Stimulated activated CD4-positive, alpha-beta T cell treated with anti-CD3 and anti-CD28 coated beads, Interleukin-1b, Interleukin-23, amount 100 ng/mL, for 4 hours (primary cell): ENCODE data around the gene CCDC87.

Source experiments
- DNase-seq, 2 donors: peaks; one replicate each; pipeline ENCODE4 v3.0.0-alpha.2; 2020; ENCODE audit warnings: low read depth in 2 of 2

CCDC87 gene

DNA sequence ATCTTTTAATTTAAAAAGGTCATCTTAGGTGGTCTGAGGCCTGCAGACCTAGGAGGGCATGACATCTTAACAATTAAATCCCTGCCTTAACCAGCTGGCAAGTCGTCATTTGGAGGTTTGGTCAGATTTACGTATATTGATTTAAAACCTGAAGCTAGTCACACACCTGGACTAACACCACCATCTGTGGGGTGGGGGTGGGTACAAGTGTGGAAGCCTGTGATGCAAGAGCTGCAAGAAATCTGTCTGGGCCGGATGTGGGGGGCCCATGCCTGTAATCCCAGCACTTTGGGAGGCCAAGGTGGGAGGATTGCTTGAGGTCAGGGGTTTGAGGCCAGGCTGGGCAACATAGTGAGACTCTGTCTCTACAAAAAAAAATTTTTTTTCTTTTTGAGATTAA, 11.6 kb downstream of the CCDC87 start:
- no peak for DNase-seq

DNA sequence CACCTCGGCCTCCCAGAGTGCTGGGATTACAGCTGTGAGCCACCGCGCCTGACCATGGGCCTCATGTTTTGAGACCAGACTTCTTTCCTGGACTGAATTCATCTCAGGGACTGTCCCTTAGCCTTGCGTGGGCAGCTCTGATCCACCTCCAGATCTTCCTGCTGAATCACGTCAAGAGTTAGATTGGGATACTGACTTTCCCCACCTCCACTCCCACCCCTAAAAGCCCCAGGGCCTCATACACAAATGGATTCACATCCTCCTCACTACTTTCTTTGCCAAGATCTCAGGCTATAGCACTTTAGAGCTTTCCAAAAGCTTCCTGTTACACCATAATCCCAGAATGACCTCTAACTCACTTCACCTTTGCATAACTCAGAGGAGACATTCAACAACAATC, 12.1 kb downstream of the CCDC87 start:
- DNase-seq = no peak

DNA sequence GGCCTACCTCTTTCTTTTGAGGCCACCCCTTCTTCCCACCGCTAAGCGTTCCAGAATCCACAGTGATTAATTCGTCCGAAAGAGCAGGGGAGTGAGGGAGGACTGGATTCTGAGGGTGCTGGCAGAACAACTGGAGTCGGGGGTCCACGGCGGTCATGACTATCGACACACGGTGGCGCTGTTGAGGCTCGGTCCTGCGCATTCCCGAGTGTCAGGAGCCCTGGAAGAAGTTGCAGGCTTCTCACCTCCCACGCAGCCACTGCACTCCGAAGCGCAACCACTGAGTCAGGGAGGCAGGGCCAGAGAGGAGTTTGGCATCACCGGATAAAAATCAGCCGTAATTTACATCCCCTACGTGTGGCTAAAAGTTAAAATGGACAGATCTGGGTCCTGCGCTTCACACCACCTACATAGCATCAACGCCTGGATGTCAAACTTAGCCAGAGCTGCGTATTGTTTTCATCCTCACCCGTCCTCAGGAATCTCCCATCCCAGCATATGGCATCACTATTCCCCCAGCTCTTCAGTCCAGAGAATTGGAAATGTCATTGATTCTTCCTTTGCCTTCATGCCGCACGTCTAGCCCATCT, 13.8 kb downstream of the CCDC87 start:
- peak; percentile 76 to 83 for DNase-seq

DNA sequence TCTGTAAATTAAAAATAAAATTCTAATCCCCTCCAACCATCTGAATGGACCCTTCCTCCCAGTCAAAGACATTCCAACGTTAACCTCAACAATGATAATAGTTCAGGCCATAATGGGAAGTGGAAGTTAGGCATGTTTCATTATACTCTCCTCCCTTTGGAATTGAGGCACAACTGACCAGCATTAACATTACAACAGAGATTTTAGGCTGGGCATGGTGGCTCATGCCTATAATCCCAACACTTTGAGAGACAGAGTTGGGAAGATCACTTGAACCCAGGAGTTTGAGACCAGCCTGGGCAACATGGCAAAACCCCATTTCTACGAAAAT, 22.0 kb downstream of the CCDC87 start:
- no peak for DNase-seq

DNA sequence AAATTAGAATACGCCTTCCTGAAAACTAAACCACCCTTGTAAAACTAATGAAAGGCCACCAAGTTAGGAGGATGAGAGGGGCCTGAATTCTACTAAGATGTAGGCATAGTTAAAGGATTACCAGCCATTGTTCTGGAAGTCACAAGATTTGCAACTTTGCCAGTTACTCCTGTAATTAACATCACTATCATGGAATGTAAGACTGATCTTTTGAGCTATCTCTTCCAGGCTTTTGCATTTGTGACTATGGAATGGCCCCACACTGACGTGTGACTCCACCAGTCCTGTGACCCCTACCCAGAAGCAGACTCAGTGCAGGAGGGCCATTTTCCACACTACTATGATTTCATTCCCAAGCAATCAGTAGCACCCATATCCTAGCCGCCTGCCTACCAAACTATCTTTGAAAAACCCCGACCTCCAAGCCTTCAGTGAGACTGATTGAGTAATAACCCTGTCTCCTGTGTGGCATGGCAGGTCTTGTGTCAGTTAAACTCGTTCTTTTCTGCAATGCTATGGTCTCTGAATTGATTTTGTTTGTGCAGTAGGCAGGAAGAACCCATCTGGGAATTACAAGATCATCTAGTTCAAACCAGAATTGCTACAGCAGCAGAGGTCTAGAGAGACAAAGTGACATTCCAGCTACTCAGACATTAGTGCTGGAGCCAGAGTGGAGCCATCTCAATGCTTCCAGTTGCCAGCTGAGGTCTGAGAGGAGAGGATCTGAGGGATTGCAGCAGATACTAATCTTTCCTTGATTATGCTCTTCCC, 22.6 kb downstream of the CCDC87 start:
- DNase-seq = no peak

DNA sequence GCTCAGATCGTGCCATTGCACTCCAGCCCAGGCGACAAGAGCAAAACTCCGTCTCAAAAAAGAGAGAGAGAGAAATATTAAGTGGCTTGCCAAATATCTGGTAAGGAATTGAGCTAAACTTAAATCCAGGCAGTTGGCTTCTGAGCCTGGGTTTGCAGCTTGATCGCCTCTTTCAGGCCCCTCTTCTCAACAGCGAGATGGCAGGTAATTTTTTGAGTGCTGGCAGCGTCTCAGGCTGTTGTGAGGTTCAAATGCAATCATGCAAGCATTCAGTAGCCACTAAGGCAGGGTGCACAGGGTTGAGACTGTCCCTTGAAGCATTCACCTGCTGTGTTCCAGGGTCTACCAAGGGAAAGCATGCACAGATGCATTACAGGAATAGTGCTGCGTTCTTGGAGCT, 23.8 kb downstream of the CCDC87 start:
- DNase-seq = no peak

DNA sequence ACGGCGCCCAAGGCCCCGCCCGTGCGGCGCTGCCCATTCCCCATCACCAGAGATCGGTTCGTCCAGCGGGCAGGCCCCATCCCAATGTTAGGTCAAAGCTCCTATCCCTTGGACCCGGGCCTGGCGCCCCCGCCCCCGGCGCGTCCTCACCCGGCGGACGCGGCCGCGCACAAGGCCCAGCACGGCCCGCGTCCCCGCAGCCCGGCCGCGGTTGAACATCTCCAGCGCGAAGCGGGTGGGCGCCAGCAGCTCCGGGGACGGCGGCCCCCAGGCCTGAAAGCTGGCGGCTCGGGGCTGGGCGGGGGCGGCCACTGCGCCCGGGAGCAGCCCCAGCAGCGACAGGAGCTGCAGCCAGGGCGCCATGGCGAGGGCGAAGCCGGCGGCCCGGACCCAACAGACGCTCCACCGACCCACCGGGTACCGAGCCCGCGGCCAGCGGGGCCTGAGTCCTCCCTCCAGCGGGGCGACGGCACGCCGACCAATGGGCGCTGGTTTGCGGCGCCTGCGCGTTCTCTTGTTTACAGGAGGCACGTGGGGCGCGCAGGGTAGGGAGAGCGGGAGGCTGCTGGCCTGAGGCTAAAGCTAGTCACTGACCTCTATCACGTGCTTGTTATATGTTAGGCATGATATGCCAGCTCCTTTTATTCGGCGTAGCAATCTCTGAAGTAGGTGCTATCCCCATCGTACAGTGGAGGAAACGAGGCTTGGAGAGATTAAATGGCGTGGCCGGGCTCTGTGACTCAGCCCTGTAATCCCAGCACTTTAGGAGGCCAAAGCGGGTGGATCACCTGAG, 24.5 kb downstream of the CCDC87 start, which contains the start of gene CTSF:
TSS of gene CTSF (minus strand) at position 483 of the 793 bp plus-strand sequence. CDS start at position 363, 120 bp downstream.
- peak; percentile 55 to 67 for DNase-seq

DNA sequence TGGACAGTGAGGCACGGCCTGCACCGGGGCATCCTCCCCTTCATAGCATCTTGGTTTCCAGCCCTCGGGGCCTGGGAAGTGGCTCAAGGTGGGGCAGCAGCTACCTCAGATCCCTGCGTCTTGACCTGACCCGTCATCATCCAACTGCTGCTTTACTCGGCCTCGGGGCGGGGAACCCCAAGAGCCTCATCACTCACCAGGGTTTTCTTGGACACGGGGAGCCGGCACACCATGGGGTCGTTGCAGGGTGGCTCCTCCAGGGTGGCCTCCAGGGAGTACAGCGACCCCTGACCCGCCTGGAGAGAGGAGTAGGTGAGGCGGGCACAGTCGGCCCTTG, 25.1 kb downstream of the CCDC87 start:
- no peak for DNase-seq

DNA sequence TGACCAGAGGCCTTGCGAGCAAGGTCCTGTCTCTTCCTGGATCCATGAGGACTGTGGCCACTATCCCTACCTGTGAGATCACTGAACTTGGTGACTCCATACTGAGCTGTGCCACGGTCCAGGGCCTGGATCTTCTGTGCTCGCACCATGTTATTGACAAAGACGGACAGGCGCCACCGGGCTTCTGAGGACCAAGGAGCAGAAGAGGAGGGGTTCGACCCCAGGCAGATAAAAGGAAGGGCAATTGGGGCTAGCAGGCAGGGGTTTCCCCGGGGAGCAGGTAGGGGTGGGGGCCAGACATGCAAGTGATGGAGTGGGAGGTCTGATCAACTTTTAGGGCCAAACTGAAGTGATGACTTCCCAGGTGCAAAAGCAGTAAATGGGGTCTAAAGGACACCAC, 26.6 kb downstream of the CCDC87 start:
- no peak for DNase-seq

DNA sequence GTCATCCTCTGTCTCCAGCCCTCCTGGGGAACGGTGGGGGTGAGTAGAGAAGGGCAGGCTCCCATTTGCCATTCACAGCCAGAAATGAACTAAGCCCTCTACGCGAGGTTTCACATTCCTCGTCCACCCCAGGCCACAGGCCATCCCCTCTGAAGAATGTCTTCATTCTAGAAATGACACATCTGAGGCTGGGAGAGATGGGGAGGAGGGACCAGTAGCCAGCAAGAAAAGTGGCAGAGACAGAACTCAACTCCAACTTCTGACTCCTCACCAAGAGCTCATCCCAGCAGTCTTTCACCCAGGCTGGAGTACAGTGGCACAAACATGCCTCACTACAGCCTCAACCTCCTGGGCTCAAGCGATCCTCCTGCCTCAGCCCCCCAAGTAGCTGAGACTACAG, 27.9 kb downstream of the CCDC87 start:
- no peak for DNase-seq

DNA sequence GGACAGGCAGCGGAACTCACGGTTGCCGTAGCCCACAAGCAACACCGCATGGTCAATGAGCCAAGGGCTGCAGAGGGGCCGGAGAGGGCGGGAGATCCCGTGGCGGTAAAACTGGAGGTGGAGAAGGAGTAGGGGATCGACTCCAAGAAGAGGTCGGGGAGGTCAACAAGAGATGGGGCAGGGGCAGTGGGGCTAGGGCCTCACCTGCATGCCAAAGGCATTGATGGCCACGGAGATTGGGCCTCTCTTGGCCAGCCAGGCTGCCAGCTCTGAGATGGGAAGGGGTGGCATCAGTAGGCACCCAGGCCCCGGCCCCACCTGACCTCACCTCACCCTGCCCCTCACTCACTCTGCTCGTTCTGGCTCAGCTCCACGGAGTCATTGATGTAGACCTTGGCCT, 28.3 kb downstream of the CCDC87 start:
- no peak for DNase-seq

DNA sequence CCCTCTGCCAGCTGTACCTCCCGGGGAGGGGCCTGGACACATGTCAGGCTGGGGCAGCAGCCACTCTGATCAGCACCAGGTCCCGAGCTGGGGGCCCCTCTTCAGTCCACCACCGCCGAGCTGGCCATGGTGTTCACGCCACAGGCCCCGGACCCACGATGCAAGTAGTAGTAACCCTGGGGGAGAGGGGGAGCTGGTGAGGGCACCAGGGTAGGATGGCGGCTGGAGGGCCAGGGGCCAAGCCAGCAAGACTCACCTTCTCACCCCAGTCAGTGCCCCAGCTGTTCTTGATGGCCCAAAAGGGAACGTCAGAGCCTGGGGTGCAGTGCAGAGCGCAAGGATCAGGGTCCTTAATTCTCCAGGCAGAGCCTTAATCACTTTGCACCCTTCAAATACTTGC, 29.0 kb downstream of the CCDC87 start:
- DNase-seq = no peak

DNA sequence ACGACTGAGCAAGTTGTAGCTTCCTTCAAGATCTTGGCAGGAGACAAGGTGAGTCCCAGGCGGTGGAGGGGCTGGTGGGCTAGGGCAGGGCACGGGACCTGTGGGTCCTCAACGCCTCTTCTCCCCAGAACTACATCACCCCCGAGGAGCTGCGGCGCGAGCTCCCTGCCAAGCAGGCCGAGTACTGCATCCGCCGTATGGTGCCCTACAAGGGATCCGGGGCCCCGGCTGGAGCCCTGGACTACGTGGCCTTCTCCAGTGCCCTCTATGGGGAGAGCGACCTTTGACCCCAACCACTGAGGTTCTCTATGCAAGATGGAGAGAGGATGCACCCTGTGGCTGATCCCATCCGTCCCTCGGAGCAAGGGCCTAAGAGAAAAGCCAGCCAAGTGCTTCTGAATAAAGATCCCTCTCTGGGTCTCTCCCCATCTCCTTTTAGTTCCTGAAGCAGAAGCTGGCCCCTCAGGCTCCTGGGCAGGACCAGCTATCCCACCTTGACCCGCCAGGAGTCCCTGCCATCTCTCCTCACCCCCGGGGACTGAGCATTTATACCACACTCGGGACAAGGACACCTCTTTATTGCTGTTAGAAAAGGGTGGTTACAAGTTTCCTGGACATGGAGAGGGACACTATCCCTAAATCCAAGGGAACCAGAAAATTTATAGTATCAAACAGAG, 29.8 kb downstream of the CCDC87 start:
- DNase-seq = no peak

DNA sequence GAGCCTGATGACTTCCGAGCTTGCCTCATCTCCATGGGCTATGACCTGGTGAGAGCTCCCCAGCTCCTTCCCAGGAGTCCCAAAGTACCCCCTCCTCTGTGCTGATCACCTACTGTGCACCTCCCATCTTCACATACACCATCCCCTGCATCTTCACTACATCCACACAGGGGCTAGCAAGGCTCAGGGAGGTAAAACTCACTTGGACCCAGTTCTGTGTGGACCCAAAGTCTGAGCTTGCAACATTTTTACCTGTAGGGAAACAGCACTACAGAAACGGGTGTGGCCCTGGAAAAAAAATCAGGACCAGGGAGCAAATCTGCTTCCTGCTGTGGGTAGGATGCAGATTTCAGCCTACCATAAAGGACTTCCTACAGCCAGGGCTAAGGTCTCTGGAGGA, 30.6 kb downstream of the CCDC87 start:
- no peak for DNase-seq

DNA sequence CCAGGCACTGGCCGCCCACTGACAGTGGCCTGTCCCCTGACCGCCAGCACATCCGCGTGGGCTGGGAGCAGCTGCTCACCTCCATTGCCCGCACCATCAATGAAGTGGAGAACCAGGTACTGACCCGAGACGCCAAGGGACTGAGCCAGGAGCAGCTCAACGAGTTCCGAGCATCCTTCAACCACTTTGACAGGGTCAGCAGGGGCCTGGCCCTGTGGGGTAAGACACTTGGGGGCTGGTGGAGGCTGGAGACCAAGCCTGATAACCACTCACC, 31.0 kb downstream of the CCDC87 start:
- no peak for DNase-seq

DNA sequence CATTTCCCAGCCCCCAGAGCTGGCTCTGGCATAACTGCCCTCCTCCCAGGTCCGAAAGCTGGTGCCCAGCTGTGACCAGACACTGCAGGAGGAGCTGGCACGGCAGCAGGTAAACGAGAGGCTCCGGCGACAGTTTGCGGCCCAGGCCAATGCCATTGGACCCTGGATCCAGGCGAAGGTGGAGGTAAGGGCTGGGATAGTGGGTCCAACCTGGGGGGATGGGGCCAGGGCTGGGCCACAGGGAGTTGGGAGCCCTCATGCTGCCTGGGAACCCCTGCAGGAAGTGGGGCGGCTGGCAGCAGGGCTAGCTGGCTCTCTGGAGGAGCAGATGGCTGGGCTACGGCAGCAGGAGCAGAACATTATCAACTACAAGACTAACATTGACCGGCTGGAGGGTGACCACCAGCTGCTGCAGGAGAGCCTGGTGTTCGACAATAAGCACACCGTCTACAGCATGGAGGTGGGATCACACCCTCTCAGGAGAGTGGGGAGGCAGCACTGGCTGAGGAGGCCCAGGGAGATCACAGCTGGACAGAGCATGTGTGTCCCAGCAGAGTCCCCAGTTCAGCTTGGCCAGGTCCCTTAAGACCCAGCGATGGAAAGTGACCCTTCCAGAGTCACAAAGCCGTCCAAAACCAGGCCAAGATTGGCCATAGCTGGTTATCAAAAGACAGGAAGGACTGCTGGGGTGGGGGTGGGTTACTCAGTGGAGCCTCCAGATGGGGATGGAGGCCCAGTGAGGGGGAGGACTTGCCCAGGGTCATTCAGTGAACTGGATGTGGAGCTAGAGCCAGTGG, 31.5 kb downstream of the CCDC87 start:
- no peak for DNase-seq

DNA sequence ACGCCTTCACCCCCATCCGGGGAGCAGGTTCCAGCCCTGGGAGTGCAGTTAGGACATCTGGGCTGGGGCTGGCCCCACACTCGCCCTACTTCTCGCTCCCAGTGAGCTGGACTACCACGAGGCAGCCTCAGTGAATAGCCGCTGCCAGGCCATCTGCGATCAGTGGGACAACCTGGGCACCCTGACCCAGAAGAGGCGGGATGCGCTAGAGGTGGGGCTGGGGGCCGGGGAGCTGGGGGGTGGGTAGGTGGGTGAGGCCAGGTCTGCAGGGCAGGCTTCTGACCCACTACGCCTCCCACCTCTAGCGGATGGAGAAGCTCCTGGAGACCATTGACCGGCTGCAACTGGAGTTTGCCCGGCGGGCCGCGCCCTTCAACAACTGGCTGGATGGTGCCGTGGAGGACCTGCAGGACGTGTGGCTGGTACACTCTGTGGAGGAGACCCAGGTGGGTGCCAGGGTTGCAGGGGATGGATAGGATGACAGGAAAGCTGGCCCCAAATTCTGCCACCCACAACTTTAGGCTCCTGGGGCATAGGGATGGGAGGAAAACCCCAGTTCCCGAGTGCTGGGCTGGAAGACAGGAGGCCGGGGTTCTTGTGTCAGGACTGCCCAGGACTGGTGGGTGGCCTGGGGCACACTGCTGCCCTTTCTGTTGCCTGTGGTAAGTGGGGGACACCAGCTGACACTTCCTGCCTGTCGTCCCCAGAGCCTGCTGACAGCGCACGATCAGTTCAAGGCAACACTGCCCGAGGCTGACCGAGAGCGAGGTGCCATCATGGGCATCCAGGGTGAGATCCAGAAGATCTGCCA, 32.8 kb downstream of the CCDC87 start:
- no peak for DNase-seq

DNA sequence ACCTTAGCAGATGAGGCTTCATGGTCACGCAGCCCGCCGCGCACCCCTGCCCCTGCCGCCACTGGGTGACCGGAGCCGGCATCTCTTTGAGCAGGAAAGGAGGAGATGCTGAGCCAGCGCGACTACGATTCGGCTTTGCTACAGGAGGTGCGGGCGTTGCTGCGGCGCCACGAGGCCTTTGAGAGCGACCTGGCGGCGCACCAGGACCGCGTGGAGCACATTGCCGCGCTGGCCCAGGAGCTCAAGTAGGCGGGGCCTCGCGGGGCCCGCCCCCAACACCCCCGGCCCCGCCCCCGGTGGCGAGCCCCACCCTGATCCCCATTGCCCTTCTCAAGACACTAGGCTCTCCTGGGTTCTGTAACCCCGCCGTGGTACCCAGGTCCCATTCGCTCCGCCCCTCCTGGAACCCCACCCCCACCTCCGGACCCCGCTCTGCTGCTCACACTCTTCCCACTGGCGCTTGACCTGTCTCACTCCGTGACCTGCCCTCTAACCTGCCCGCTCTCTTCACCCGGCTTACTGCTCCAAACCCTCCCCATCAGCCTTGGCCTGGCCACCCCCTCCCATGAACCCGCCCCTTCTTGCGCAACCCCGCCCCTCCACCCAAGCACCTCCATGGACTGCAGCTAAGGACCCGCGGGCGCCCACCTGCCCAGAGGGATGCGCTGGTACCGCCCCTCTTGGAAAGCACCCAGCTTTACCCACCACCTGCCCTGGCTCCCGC, 33.6 kb downstream of the CCDC87 start:
- peak in 1 of 2 donors; percentile 41 for DNase-seq

DNA sequence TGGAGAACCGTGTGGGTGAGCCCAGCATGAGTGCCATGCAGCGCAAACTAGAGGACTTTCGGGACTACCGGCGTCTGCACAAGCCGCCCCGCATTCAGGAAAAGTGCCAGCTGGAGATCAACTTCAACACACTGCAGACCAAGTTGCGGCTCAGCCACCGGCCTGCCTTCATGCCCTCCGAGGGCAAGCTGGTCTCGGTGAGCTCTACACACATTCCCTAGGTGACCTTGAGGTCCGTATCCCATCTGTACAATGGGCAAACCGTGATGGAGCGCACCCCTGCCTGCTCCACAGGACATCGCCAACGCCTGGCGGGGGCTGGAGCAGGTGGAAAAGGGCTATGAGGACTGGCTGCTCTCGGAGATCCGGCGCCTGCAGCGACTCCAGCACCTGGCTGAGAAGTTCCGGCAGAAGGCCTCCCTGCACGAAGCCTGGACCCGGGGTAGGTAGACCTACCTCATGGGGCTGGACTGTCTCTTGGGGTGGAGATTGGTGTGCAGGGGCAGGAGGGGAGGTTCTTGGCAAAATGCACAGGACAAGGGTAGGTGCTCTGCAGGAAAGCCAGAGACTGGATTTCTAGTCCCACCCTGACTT, 35.0 kb downstream of the CCDC87 start:
- no peak for DNase-seq

DNA sequence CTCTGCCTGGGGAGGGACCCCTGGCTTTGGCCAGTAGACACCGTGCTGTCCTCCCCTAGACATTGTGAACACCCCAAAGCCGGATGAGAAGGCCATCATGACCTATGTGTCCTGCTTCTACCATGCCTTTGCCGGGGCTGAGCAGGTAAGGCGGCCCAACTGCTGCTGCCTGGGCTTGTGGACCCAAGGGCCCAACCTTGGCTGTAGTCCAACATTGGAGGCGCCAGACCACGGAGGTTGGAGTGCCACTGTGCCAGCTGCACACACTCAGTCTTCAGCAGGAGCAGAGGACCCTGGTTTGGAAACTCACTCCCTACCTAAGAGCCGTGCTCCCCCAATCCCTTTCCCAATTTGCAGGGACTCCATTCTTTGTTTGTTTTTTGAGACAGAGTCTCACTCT, 36.8 kb downstream of the CCDC87 start:
- DNase-seq = no peak
